MM.1S (cell line): Measurements from ENCODE around the gene SDCCAG8.

Experiments
- CTCF ChIP-seq: fragments of 300-600 bp; sonication (generic); IDR thresholded peaks from 2 replicates; pipeline ENCODE4 v1.5.1; 2016; ENCODE audit warnings: antibody characterized with exemption, low read length, mixed read lengths
- EZH2 ChIP-seq: fragments of 300-600 bp; sonication (generic); optimal IDR thresholded peaks from 2 replicates; pipeline ENCODE3; 2017; ENCODE audit warnings: low read depth, mild to moderate bottlenecking, antibody characterized with exemption, low read length, mixed read lengths

- TF ChIP-seq CTCF (no peak), EZH2 (no peak)
Measured at GRCh38 chr1:243496187-243496646, 240.4 kb downstream of the SDCCAG8 start.
